Activated CD4-positive, alpha-beta memory T cell treated with anti-CD3 and anti-CD28 coated beads, Interleukin-2, amount 10 ng/mL, durations not matched to agents 7 days and 5 days (primary cell): Measurements from ENCODE around the gene METTL25. TPM values are rescaled to one million over a fixed set of nuclear protein-coding genes. Genes with fewer than 3 reads are reported as not detected.

Experiments
- CTCF ChIA-PET: fragments of 350-600 bp; sonication (Branson Sonifier 250); formaldehyde crosslinking; loops from one replicate; lab custom pipeline; 2021; ENCODE audit warnings: antibody characterized with exemption, inconsistent platforms; lab: Charles Lee
- POLR2A ChIA-PET: fragments of 350-600 bp; sonication (Branson Sonifier 250); formaldehyde crosslinking; loops from one replicate; lab custom pipeline; 2021; ENCODE audit warnings: antibody characterized with exemption; lab: Charles Lee
- DNase-seq: peaks from one replicate; pipeline ENCODE4 v3.0.0-alpha.2; 2020
- H3K27ac Mint-ChIP-seq: one replicate; pipeline ENCODE4 v1.8.0; 2021; ENCODE audit warnings: mild to moderate bottlenecking, mixed read lengths
- H3K27me3 Mint-ChIP-seq: one replicate; pipeline ENCODE4 v1.8.0; 2021; ENCODE audit warnings: mixed read lengths
- H3K36me3 Mint-ChIP-seq: one replicate; pipeline ENCODE4 v1.8.0; 2021; ENCODE audit warnings: low read depth, mixed read lengths
- H3K4me1 Mint-ChIP-seq: one replicate; pipeline ENCODE4 v1.8.0; 2021; ENCODE audit warnings: mixed read lengths
- H3K4me3 Mint-ChIP-seq: one replicate; pipeline ENCODE4 v1.8.0; 2021; ENCODE audit warnings: mild to moderate bottlenecking, mixed read lengths
- H3K9me3 Mint-ChIP-seq: one replicate; pipeline ENCODE4 v1.8.0; 2021; ENCODE audit warnings: mixed read lengths
- total RNA-seq, 2 experiments: library from RNA; stranded (reverse); gene quantifications; one replicate each; pipeline ENCODE4 v1.2.3, GENCODE V29; 2021

METTL25 gene
- total RNA-seq, 2 experiments from 2014 or later, result 7.0 to 8.9 TPM

GRCh38 chr12:82456633-82457032 is 98.3 kb downstream of the METTL25 start:
- Mint-ChIP-seq H3K27ac (no peak overlapping the region), H3K27me3 (no peaks in the 10 kb centered on the region), H3K4me3 (no peak overlapping the region), H3K4me1 (no peaks in the 10 kb centered on the region), H3K9me3 (no peaks in the 10 kb centered on the region), H3K36me3 (no peaks in the 10 kb centered on the region)
- ChIA-PET CTCF (no interaction called here), POLR2A (no interaction called here)
- no peak for DNase-seq

- no peaks in the 10 kb centered on the region for H3K27me3 Mint-ChIP-seq
- no peak overlapping the region for H3K4me3 Mint-ChIP-seq
- H3K27ac Mint-ChIP-seq, result no peak overlapping the region
- ChIA-PET CTCF (no interaction called here), POLR2A (interaction anchor here (1.2 kb wide), 1 partner anchor 100 kb away, joined by 3 read pairs; the partner anchor contains the start of genes CCDC59 and METTL25)
- H3K9me3 Mint-ChIP-seq, result no peaks in the 10 kb centered on the region
- H3K36me3 Mint-ChIP-seq, result no peaks in the 10 kb centered on the region
- H3K4me1 Mint-ChIP-seq, result no peaks in the 10 kb centered on the region
- no peak for DNase-seq
Observed at GRCh38 chr12:82458101-82458500, 99.8 kb downstream of the METTL25 start.

- Mint-ChIP-seq H3K4me1 (no peaks in the 10 kb centered on the region), H3K36me3 (no peaks in the 10 kb centered on the region), H3K27ac (no peak overlapping the region), H3K27me3 (no peaks in the 10 kb centered on the region), H3K4me3 (no peak overlapping the region), H3K9me3 (no peaks in the 10 kb centered on the region)
- ChIA-PET CTCF (no interaction called here), POLR2A (no interaction called here)
- DNase-seq, result no peak
Observed at GRCh38 chr12:82461393-82461792, 103.1 kb downstream of the METTL25 start.

GRCh38 chr12:82461836-82462235 is 103.5 kb downstream of the METTL25 start:
- no peak for DNase-seq
- H3K9me3 Mint-ChIP-seq, result no peaks in the 10 kb centered on the region
- H3K27me3 Mint-ChIP-seq, result no peaks in the 10 kb centered on the region
- H3K4me1 Mint-ChIP-seq, result no peaks in the 10 kb centered on the region
- no peak overlapping the region for H3K27ac Mint-ChIP-seq
- ChIA-PET POLR2A (no interaction called here), CTCF (no interaction called here)
- no peaks in the 10 kb centered on the region for H3K36me3 Mint-ChIP-seq
- no peak overlapping the region for H3K4me3 Mint-ChIP-seq

GRCh38 chr12:82468563-82468962 is 110.2 kb downstream of the METTL25 start:
- peaks cover 7% of the 10 kb centered on the region for H3K36me3 Mint-ChIP-seq

GRCh38 chr12:82470906-82471512 is 112.7 kb downstream of the METTL25 start:
- no peaks in the 10 kb centered on the region for H3K9me3 Mint-ChIP-seq
- H3K27me3 Mint-ChIP-seq, result no peaks in the 10 kb centered on the region
- no peaks in the 10 kb centered on the region for H3K4me1 Mint-ChIP-seq
- no peak for DNase-seq
- POLR2A ChIA-PET, result no interaction called here
- CTCF ChIA-PET, result no interaction called here
- no peak overlapping the region for H3K4me3 Mint-ChIP-seq
- H3K36me3 Mint-ChIP-seq, result peaks cover 7% of the 10 kb centered on the region
- no peak overlapping the region for H3K27ac Mint-ChIP-seq

More at GRCh38 chr12:82468563-82468962, 110.2 kb downstream of the METTL25 start:
- CTCF ChIA-PET, result no interaction called here
- no peak overlapping the region for H3K4me3 Mint-ChIP-seq
- H3K9me3 Mint-ChIP-seq, result no peaks in the 10 kb centered on the region
- DNase-seq, result no peak
- no peaks in the 10 kb centered on the region for H3K4me1 Mint-ChIP-seq
- no peaks in the 10 kb centered on the region for H3K27me3 Mint-ChIP-seq
- POLR2A ChIA-PET, result no interaction called here
- H3K27ac Mint-ChIP-seq, result no peak overlapping the region

- ChIA-PET CTCF (no interaction called here), POLR2A (interaction anchor here (0.8 kb wide), 1 partner anchor 16 kb away, joined by 3 read pairs; no protein-coding TSS in a partner anchor)
- Mint-ChIP-seq H3K27ac (no peak overlapping the region), H3K9me3 (no peaks in the 10 kb centered on the region), H3K4me3 (no peak overlapping the region), H3K27me3 (no peaks in the 10 kb centered on the region), H3K4me1 (no peaks in the 10 kb centered on the region), H3K36me3 (peaks cover 7% of the 10 kb centered on the region)
- no peak for DNase-seq
Observed at GRCh38 chr12:82473111-82473754, 114.9 kb downstream of the METTL25 start.

- H3K4me1 Mint-ChIP-seq, result no peaks in the 10 kb centered on the region
Observed at GRCh38 chr12:82474181-82474797, 116.0 kb downstream of the METTL25 start.

GRCh38 chr12:82474798-82475184 is 116.5 kb downstream of the METTL25 start:
- ChIA-PET POLR2A (no interaction called here), CTCF (no interaction called here)
- no peak overlapping the region for H3K27ac Mint-ChIP-seq
- no peak overlapping the region for H3K4me3 Mint-ChIP-seq
- no peaks in the 10 kb centered on the region for H3K27me3 Mint-ChIP-seq
- no peaks in the 10 kb centered on the region for H3K36me3 Mint-ChIP-seq
- DNase-seq, result no peak
- H3K9me3 Mint-ChIP-seq, result no peaks in the 10 kb centered on the region
- H3K4me1 Mint-ChIP-seq, result no peaks in the 10 kb centered on the region

More at GRCh38 chr12:82474181-82474797, 116.0 kb downstream of the METTL25 start:
- no peak overlapping the region for H3K4me3 Mint-ChIP-seq
- no peaks in the 10 kb centered on the region for H3K27me3 Mint-ChIP-seq
- no peaks in the 10 kb centered on the region for H3K36me3 Mint-ChIP-seq
- no peak overlapping the region for H3K27ac Mint-ChIP-seq
- no peaks in the 10 kb centered on the region for H3K9me3 Mint-ChIP-seq
- ChIA-PET POLR2A (no interaction called here), CTCF (no interaction called here)
- no peak for DNase-seq

GRCh38 chr12:82475211-82475610 is 116.9 kb downstream of the METTL25 start:
- Mint-ChIP-seq H3K27me3 (no peaks in the 10 kb centered on the region), H3K36me3 (no peaks in the 10 kb centered on the region), H3K9me3 (no peaks in the 10 kb centered on the region), H3K4me3 (no peak overlapping the region), H3K4me1 (no peaks in the 10 kb centered on the region), H3K27ac (no peak overlapping the region)
- DNase-seq, result no peak
- ChIA-PET POLR2A (no interaction called here), CTCF (no interaction called here)

- H3K27me3 Mint-ChIP-seq, result no peaks in the 10 kb centered on the region
- ChIA-PET CTCF (no interaction called here), POLR2A (no interaction called here)
- H3K4me3 Mint-ChIP-seq, result no peak overlapping the region
- no peak overlapping the region for H3K27ac Mint-ChIP-seq
- no peak for DNase-seq
- H3K4me1 Mint-ChIP-seq, result no peaks in the 10 kb centered on the region
- no peaks in the 10 kb centered on the region for H3K36me3 Mint-ChIP-seq
- no peaks in the 10 kb centered on the region for H3K9me3 Mint-ChIP-seq
Observed at GRCh38 chr12:82476511-82476910, 118.2 kb downstream of the METTL25 start.

- Mint-ChIP-seq H3K36me3 (no peaks in the 10 kb centered on the region), H3K27me3 (no peaks in the 10 kb centered on the region), H3K9me3 (peaks cover 3% of the 10 kb centered on the region), H3K27ac (no peak overlapping the region), H3K4me3 (no peak overlapping the region), H3K4me1 (no peaks in the 10 kb centered on the region)
- ChIA-PET POLR2A (no interaction called here), CTCF (no interaction called here)
- DNase-seq, result no peak
Observed at GRCh38 chr12:82479511-82479910, 121.2 kb downstream of the METTL25 start.

- Mint-ChIP-seq H3K4me3 (no peak overlapping the region), H3K27me3 (no peaks in the 10 kb centered on the region), H3K36me3 (no peaks in the 10 kb centered on the region), H3K4me1 (no peaks in the 10 kb centered on the region), H3K27ac (no peak overlapping the region), H3K9me3 (peaks cover 3% of the 10 kb centered on the region)
- DNase-seq, result no peak
- CTCF ChIA-PET, result no interaction called here
- POLR2A ChIA-PET, result no interaction called here
Observed at GRCh38 chr12:82480606-82481005, 122.3 kb downstream of the METTL25 start.
